ENCODE results near the gene PHRF1.
A peak's percentile ranks its signal among the peaks of the same experiment; 100 is the strongest.

DNA sequence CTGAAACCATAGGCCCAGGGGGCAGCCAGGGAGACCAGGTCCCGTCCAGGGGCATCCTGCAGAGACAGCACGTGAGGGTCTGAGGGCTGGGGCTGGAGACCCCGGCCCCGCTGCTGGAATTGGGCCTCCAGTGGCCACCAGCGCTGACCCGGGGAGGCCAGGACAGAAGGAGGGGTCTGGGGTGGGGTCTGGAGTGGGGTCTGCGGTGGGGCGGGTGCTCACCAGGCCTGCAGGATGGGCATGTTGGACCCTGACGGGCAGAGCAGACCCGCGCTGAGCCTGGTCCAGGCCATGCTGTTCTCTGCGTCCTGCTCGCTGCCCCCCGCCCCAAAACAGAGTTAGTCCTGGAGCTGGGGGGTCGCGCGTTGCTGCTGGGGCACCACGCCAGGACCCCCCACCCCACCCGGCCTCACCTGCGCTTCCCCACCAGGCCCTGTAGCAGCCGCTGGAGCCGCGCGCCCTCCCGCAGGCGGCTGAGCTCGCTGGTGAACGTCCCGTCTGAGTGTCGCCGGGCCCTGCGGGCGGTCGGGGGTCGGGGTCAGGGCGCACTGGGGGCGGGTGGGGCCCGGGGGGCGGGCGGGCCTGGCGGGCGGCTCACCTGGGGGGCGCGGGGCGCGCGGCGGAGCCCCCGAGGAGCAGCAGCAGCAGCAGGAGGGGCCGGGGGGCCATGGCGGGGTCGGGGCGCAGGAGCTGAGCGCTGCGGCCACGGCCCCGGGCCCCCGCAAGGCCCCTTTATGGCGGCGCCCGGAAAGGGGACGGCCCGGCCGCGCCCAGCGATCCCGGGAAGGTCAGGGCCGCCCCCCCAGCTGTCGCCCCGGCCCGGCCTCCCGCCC is 50.4 kb downstream of the PHRF1 start, which contains the start of gene SCT:
- TF ChIP-seq CTCF (IDR thresholded peaks at IDR 0.05; ENCODE audit: insufficient read depth, low read depth, low read length) (no peak), EZH2 (IDR thresholded peaks at IDR 0.05; ENCODE audit: insufficient read depth, low read length) (peak; percentile 76)
